ENCODE measurements around the gene LRG1.

LRG1 gene

GRCh38 chr19:4557144-4557970, 17.5 kb upstream of the LRG1 start:
- TF ChIP-seq TSHZ2 (CRISPR knock-in tag; IDR thresholded peaks at IDR 0.05) (no peak), BACH2 (CRISPR knock-in tag; IDR thresholded peaks at IDR 0.05; ENCODE audit: borderline replicate concordance) (no peak)
- ATAC-seq = peak; percentile 24; the same call in 2 of the 3 replicates

DNA sequence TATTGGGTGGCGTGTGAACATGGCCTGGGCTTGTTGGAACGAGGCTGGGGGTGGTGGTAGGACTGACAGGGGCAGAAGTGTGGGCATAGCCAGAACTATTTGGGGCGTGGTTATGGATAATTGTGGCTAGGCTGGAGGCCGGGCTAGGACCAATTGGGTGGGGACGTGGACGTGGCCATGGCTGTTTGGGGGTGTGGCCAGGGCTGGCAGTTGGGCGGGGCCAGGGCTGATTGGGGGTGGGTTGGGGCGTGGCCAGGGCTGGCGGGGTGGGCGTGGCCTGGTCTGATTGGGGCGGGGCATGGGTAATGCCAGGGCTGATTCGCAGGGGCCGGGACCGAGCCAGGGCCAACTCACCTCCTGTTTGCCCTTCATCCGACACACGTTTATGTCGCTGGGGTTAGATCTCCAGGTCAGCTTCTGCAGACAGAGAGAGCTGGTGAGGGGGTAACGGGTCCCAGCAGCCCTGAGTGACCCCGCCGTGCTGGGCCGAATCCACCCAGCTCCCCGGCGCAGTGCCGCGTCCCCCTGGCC, 16.8 kb upstream of the LRG1 start:
- ATAC-seq = peak; percentile 83
- no peak for TF ChIP-seq TSHZ2 (CRISPR knock-in tag; IDR thresholded peaks at IDR 0.05)
- TF ChIP-seq CSDC2 (CRISPR knock-in tag; IDR thresholded peaks at IDR 0.05) = no peak
- TF ChIP-seq ISL1 (CRISPR knock-in tag; IDR thresholded peaks at IDR 0.05) = no peak
- no peak for TF ChIP-seq ARNTL (CRISPR knock-in tag; IDR thresholded peaks at IDR 0.05; ENCODE audit: borderline replicate concordance, low read depth)
- no peak for TF ChIP-seq SNAI2 (CRISPR knock-in tag; IDR thresholded peaks at IDR 0.05)
- no peak for TF ChIP-seq GLIS3 (CRISPR knock-in tag; IDR thresholded peaks at IDR 0.05)
- TF ChIP-seq, protein P1, sequence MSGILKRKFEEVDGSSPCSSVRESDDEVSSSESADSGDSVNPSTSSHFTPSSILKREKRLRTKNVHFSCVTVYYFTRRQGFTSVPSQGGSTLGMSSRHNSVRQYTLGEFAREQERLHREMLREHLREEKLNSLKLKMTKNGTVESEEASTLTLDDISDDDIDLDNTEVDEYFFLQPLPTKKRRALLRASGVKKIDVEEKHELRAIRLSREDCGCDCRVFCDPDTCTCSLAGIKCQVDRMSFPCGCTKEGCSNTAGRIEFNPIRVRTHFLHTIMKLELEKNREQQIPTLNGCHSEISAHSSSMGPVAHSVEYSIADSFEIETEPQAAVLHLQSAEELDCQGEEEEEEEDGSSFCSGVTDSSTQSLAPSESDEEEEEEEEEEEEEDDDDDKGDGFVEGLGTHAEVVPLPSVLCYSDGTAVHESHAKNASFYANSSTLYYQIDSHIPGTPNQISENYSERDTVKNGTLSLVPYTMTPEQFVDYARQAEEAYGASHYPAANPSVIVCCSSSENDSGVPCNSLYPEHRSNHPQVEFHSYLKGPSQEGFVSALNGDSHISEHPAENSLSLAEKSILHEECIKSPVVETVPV (CRISPR knock-in tag; IDR thresholded peaks at IDR 0.05) = no peak

DNA sequence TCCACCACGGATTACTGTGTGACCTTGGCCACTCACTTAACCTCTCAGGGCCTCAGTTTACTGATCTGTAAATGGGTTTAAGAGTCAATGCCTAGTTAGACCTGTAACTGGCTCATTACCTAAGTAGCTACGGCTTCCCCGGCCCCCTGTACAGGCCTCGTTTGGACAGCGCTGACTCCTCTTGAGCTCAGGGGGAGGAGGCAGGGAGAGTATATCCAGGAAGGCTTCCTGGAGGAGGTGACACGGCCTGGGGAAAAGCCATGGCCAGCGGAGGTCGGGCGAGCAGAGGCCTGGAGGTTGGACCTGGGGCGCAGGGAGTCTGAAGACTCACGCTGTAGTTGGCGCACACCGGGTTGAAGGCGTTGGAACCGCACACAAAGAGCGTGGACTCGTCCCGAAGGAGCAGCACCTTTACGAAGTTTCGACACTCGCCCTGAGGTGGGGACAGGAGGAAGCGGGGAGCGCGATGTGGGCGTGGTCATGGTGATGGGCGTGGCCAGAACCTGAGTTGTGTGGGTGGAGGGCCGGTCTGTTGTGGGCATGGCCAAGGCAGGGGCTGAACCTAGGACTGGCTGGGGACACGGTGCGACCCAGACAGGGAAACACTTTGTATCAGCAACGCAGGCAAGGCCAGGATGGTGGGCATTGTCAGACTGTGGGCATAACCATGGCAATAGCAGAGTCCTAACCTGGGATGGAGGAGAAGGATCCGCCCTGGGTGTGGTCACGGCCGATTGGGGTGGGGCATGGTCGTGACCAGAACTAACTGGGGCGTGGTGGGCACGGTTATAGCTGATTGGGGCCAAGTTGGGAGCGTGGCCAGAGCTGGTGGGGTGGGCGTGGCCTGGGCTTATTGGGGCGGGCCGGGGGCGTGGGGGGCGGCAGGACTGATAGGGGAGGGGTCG, 16.1 kb upstream of the LRG1 start:
- TF ChIP-seq, protein P1 (CRISPR knock-in tag; IDR thresholded peaks at IDR 0.05) = no peak
- TF ChIP-seq ZFP30 (CRISPR knock-in tag; IDR thresholded peaks at IDR 0.05) (no peak), POU6F1 (CRISPR knock-in tag; IDR thresholded peaks at IDR 0.05; ENCODE audit: borderline replicate concordance, low read depth) (no peak), SNAI2 (CRISPR knock-in tag; IDR thresholded peaks at IDR 0.05) (no peak), GLIS3 (CRISPR knock-in tag; IDR thresholded peaks at IDR 0.05) (no peak), ZNF70 (CRISPR knock-in tag; IDR thresholded peaks at IDR 0.05) (no peak), TSHZ2 (CRISPR knock-in tag; IDR thresholded peaks at IDR 0.05) (no peak), TOX (CRISPR knock-in tag; IDR thresholded peaks at IDR 0.05; ENCODE audit: borderline replicate concordance) (no peak), ESRRG (CRISPR knock-in tag; IDR thresholded peaks at IDR 0.05) (no peak), ZNF8 (CRISPR knock-in tag; IDR thresholded peaks at IDR 0.05) (no peak), ISL1 (CRISPR knock-in tag; IDR thresholded peaks at IDR 0.05) (no peak), ARNTL (CRISPR knock-in tag; IDR thresholded peaks at IDR 0.05; ENCODE audit: borderline replicate concordance, low read depth) (no peak), ZC3H10 (CRISPR knock-in tag; IDR thresholded peaks at IDR 0.05) (no peak), ZNF565 (CRISPR knock-in tag; conservative IDR thresholded peaks at IDR 0.05; ENCODE audit: low read depth) (no peak), RARB (CRISPR knock-in tag; IDR thresholded peaks at IDR 0.05) (no peak)
- TF ChIP-seq, protein P2, sequence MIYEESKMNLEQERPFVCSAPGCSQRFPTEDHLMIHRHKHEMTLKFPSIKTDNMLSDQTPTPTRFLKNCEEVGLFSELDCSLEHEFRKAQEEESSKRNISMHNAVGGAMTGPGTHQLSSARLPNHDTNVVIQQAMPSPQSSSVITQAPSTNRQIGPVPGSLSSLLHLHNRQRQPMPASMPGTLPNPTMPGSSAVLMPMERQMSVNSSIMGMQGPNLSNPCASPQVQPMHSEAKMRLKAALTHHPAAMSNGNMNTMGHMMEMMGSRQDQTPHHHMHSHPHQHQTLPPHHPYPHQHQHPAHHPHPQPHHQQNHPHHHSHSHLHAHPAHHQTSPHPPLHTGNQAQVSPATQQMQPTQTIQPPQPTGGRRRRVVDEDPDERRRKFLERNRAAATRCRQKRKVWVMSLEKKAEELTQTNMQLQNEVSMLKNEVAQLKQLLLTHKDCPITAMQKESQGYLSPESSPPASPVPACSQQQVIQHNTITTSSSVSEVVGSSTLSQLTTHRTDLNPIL (CRISPR knock-in tag; IDR thresholded peaks at IDR 0.05; ENCODE audit: low read depth) = no peak
- ATAC-seq = peak; percentile 68
